HEK293T (cell line): Measurements from ENCODE around the gene BUD13.

ENCODE experiments used
- CTCF ChIA-PET: fragments of 350-600 bp; formaldehyde crosslinking; extraction: SDS; loops from one replicate; lab custom pipeline; 2021; ENCODE audit warnings: antibody characterized with exemption, inconsistent platforms; lab: Yijun Ruan, JAX
- POLR2A ChIA-PET: fragments of 350-600 bp; formaldehyde crosslinking; extraction: SDS; loops from one replicate; lab custom pipeline; 2020; ENCODE audit warnings: antibody characterized with exemption, inconsistent platforms; lab: Yijun Ruan, JAX
- DNase-seq: peaks from one replicate; pipeline ENCODE4 v3.0.0; 2012; ENCODE audit warnings: mixed read lengths; ENCODE audit errors: extremely low spot score
- ARNT ChIP-seq: fragments of 450-650 bp; IDR thresholded peaks from 2 replicates; pipeline ENCODE4 v1.6.1; 2017; ENCODE audit warnings: mild to moderate bottlenecking
- BHLHE40 ChIP-seq: fragments of 450-650 bp; IDR thresholded peaks from 2 replicates; pipeline ENCODE4 v1.6.1; 2016; ENCODE audit warnings: mild to moderate bottlenecking, moderate library complexity, borderline replicate concordance
- CTBP1 ChIP-seq: fragments of 450-650 bp; IDR thresholded peaks from 2 replicates; pipeline ENCODE4 v1.6.1; 2016; ENCODE audit warnings: borderline replicate concordance
- ELF4 ChIP-seq: fragments of 450-650 bp; IDR thresholded peaks from 2 replicates; pipeline ENCODE4 v1.6.1; 2017; ENCODE audit warnings: antibody characterized with exemption
- FOXA1 ChIP-seq: fragments of 450-650 bp; IDR thresholded peaks from 2 replicates; pipeline ENCODE4 v1.6.1; 2016; ENCODE audit warnings: mild to moderate bottlenecking
- FOXK2 ChIP-seq: fragments of 450-650 bp; IDR thresholded peaks from 2 replicates; pipeline ENCODE4 v1.6.1; 2016; ENCODE audit warnings: mild to moderate bottlenecking
- FOXM1 ChIP-seq: fragments of 450-650 bp; IDR thresholded peaks from 2 replicates; pipeline ENCODE4 v1.6.1; 2017; ENCODE audit warnings: mild to moderate bottlenecking, borderline replicate concordance
- HDGF ChIP-seq: fragments of 450-650 bp; IDR thresholded peaks from 2 replicates; pipeline ENCODE4 v1.6.1; 2017; ENCODE audit warnings: antibody characterized with exemption, borderline replicate concordance
- L3MBTL2 ChIP-seq: fragments of 450-650 bp; conservative IDR thresholded peaks from 2 replicates; pipeline ENCODE4 v1.6.1; 2016; ENCODE audit warnings: mild to moderate bottlenecking
- LEF1 ChIP-seq: fragments of 450-650 bp; IDR thresholded peaks from 2 replicates; pipeline ENCODE4 v1.6.1; 2017; ENCODE audit warnings: mild to moderate bottlenecking, borderline replicate concordance
- NFRKB ChIP-seq: fragments of 450-650 bp; IDR thresholded peaks from 2 replicates; pipeline ENCODE4 v1.6.1; 2016; ENCODE audit warnings: mild to moderate bottlenecking, moderate library complexity
- PKNOX1 ChIP-seq: fragments of 450-650 bp; IDR thresholded peaks from 2 replicates; pipeline ENCODE4 v1.6.1; 2016
- SP1 ChIP-seq: fragments of 450-650 bp; IDR thresholded peaks from 2 replicates; pipeline ENCODE4 v1.6.1; 2017
- SUZ12 ChIP-seq: fragments of 450-650 bp; IDR thresholded peaks from 2 replicates; pipeline ENCODE4 v1.6.1; 2016; ENCODE audit warnings: mild to moderate bottlenecking
- TARDBP ChIP-seq: fragments of 450-650 bp; IDR thresholded peaks from 2 replicates; pipeline ENCODE4 v1.6.1; 2016
- ZNF384 ChIP-seq: fragments of 450-650 bp; IDR thresholded peaks from 2 replicates; pipeline ENCODE4 v1.6.1; 2016

BUD13 gene

GRCh38 chr11:116710001-116710674 lies 62.6 kb downstream of the BUD13 start:
- TF ChIP-seq LEF1 (no peak), NFRKB (no peak), BHLHE40 (no peak), L3MBTL2 (no peak), HDGF (no peak), SUZ12 (no peak), CTBP1 (no peak), FOXK2 (no peak), FOXA1 (no peak), PKNOX1 (no peak), ARNT (no peak), ELF4 (no peak), TARDBP (no peak), SP1 (no peak), FOXM1 (no peak), ZNF384 (no peak)
- DNase-seq: no peak
- CTCF ChIA-PET: no interaction called here
- POLR2A ChIA-PET: no interaction called here

GRCh38 chr11:116707746-116708145 lies 65.0 kb downstream of the BUD13 start:
- POLR2A ChIA-PET: no interaction called here
- DNase-seq: no peak
- no peak for TF ChIP-seq SUZ12
- CTCF ChIA-PET: no interaction called here

- ChIA-PET POLR2A (no interaction called here), CTCF (interaction anchor here (0.7 kb wide), 1 partner anchor 908 kb away, joined by 3 read pairs; no protein-coding TSS in a partner anchor)
- DNase-seq: no peak
- no peak for TF ChIP-seq PKNOX1
These were observed 65.6 kb downstream of the BUD13 start for GRCh38 chr11:116707161-116707629.

GRCh38 chr11:116703421-116703820 lies 69.4 kb downstream of the BUD13 start:
- ChIA-PET CTCF (interaction anchor here (0.6 kb wide), 1 partner anchor 61 kb away, joined by 3 read pairs; no protein-coding TSS in a partner anchor), POLR2A (no interaction called here)
- no peak for DNase-seq
- no peak for TF ChIP-seq SUZ12
- no peak for TF ChIP-seq LEF1
- no peak for TF ChIP-seq CTBP1
- TF ChIP-seq SP1: no peak
- TF ChIP-seq ZNF384: no peak
- no peak for TF ChIP-seq FOXK2
- TF ChIP-seq ELF4: no peak
- no peak for TF ChIP-seq FOXM1
- TF ChIP-seq ARNT: no peak
- TF ChIP-seq BHLHE40: no peak
- TF ChIP-seq L3MBTL2: no peak
- no peak for TF ChIP-seq HDGF
- TF ChIP-seq TARDBP: no peak
- TF ChIP-seq PKNOX1: no peak
- TF ChIP-seq FOXA1: no peak
- TF ChIP-seq NFRKB: no peak

GRCh38 chr11:116702772-116703385 lies 69.9 kb downstream of the BUD13 start:
- TF ChIP-seq CTBP1: no peak
- TF ChIP-seq FOXM1: no peak
- DNase-seq: no peak
- ChIA-PET POLR2A (interaction anchor here (0.6 kb wide), 1 partner anchor 70 kb away, joined by 3 read pairs; the partner anchor contains the start of gene BUD13), CTCF (interaction anchor here (0.7 to 1.1 kb wide), 2 partner anchors 11 to 133 kb away, joined by 4 read pairs; no protein-coding TSS in a partner anchor)

GRCh38 chr11:116701876-116702275 lies 70.9 kb downstream of the BUD13 start:
- POLR2A ChIA-PET: no interaction called here
- no peak for DNase-seq
- TF ChIP-seq PKNOX1: no peak
- no peak for TF ChIP-seq FOXM1
- CTCF ChIA-PET: interaction anchor here (0.6 to 1.1 kb wide), 5 partner anchors 10 to 541 kb away, joined by 3 to 4 read pairs (median 3); no protein-coding TSS in a partner anchor
